Osteoblast (primary cell): ENCODE measurements around the gene PARD3. TPM values are rescaled to one million over a fixed set of nuclear protein-coding genes. Genes with fewer than 3 reads are reported as not detected.

Experiments
- DNase-seq: peaks from one replicate; pipeline ENCODE4 v3.0.0; 2011; ENCODE audit warnings: low spot score, mixed read lengths; ENCODE audit not compliant: insufficient read length; ENCODE audit errors: missing footprints
- H2AFZ ChIP-seq: 2 replicates; pipeline ENCODE4 v1.6.0; 2011; ENCODE audit warnings: mild to moderate bottlenecking, low read length
- H3K27ac ChIP-seq: 2 replicates; pipeline ENCODE4 v1.5.1; 2011; ENCODE audit warnings: mild to moderate bottlenecking, low read depth, low read length, moderate library complexity
- H3K27me3 ChIP-seq: 2 replicates; pipeline ENCODE4 v1.6.0; 2012; ENCODE audit warnings: mild to moderate bottlenecking, control low read depth, inconsistent platforms, low read length, moderate library complexity; ENCODE audit not compliant: insufficient read depth
- H3K36me3 ChIP-seq: 2 replicates; pipeline ENCODE4 v1.5.1; 2011; ENCODE audit warnings: mild to moderate bottlenecking, low read length, control low read depth, moderate library complexity; ENCODE audit not compliant: insufficient read depth
- H3K4me1 ChIP-seq: 2 replicates; pipeline ENCODE4 v1.5.1; 2011; ENCODE audit warnings: mild to moderate bottlenecking, low read length, control low read depth, moderate library complexity; ENCODE audit not compliant: insufficient read depth
- H3K4me2 ChIP-seq: 2 replicates; pipeline ENCODE4 v1.6.0; 2011; ENCODE audit warnings: mild to moderate bottlenecking, low read length; ENCODE audit not compliant: insufficient read depth
- H3K4me3 ChIP-seq: fragments of 200-600 bp; sonication (generic); 3 replicates; pipeline ENCODE4 v1.5.1; 2012; ENCODE audit warnings: mild to moderate bottlenecking, low read length, inconsistent platforms; ENCODE audit not compliant: insufficient read depth
- H3K79me2 ChIP-seq: 2 replicates; pipeline ENCODE4 v1.6.0; 2012; ENCODE audit warnings: mild to moderate bottlenecking, low read length, control low read depth, inconsistent platforms; ENCODE audit not compliant: insufficient read depth
- H3K9me3 ChIP-seq: 2 replicates; pipeline ENCODE4 v1.5.1; 2011; ENCODE audit warnings: low read depth, low read length, control low read depth
- H4K20me1 ChIP-seq: 2 replicates; pipeline ENCODE4 v1.6.0; 2012; ENCODE audit warnings: mild to moderate bottlenecking, low read length, control low read depth; ENCODE audit not compliant: insufficient read depth
- CTCF ChIP-seq: IDR thresholded peaks from 2 replicates; pipeline ENCODE4 v1.5.1; 2011; ENCODE audit warnings: mild to moderate bottlenecking, low read depth, low read length, moderate library complexity; ENCODE audit errors: extremely low read depth
- total RNA-seq: library from RNA; depleted of rRNA; stranded (reverse); fragments of >200 nt; gene quantifications from 2 replicates; pipeline ENCODE4 v1.2.3, GENCODE V29; 2012

The PARD3 gene
- total RNA-seq, 1 donor = 71.7 TPM

GRCh38 chr10:34825414-34825813 is 10.3 kb upstream of the PARD3 start:
- TF ChIP-seq CTCF = no peak
- Histone ChIP-seq H3K4me3 (no peak overlapping the region), H3K36me3 (no peaks in the 10 kb centered on the region), H3K4me1 (no peaks in the 10 kb centered on the region), H3K4me2 (no peak overlapping the region), H3K27ac (no peak overlapping the region), H3K79me2 (no peaks in the 10 kb centered on the region), H4K20me1 (no peaks in the 10 kb centered on the region), H3K9me3 (no peaks in the 10 kb centered on the region), H2AFZ (no peak overlapping the region), H3K27me3 (no peaks in the 10 kb centered on the region)
- DNase-seq = no peak

GRCh38 chr10:34824870-34825269 is 9.8 kb upstream of the PARD3 start:
- peak; percentile 39 for DNase-seq
- peak; percentile 29 for TF ChIP-seq CTCF
- no peaks in the 10 kb centered on the region for H3K79me2 ChIP-seq
- no peak overlapping the region for H2AFZ ChIP-seq
- H3K4me2 ChIP-seq = no peak overlapping the region
- H3K9me3 ChIP-seq = no peaks in the 10 kb centered on the region
- no peaks in the 10 kb centered on the region for H3K27me3 ChIP-seq
- no peak overlapping the region for H3K4me3 ChIP-seq
- no peaks in the 10 kb centered on the region for H3K36me3 ChIP-seq
- no peaks in the 10 kb centered on the region for H4K20me1 ChIP-seq
- no peaks in the 10 kb centered on the region for H3K4me1 ChIP-seq
- no peak overlapping the region for H3K27ac ChIP-seq

GRCh38 chr10:34821587-34822585 is 6.8 kb upstream of the PARD3 start:
- H3K4me3 ChIP-seq = no peak overlapping the region
- no peaks in the 10 kb centered on the region for H3K36me3 ChIP-seq
- H2AFZ ChIP-seq = no peak overlapping the region
- TF ChIP-seq CTCF = no peak
- no peaks in the 10 kb centered on the region for H3K9me3 ChIP-seq
- H3K4me2 ChIP-seq = no peak overlapping the region
- H4K20me1 ChIP-seq = no peaks in the 10 kb centered on the region
- no peaks in the 10 kb centered on the region for H3K27me3 ChIP-seq
- no peak for DNase-seq
- H3K27ac ChIP-seq = no peak overlapping the region
- H3K4me1 ChIP-seq = no peaks in the 10 kb centered on the region
- H3K79me2 ChIP-seq = no peaks in the 10 kb centered on the region

GRCh38 chr10:34817586-34817985 is 2.5 kb upstream of the PARD3 start:
- TF ChIP-seq CTCF = no peak
- Histone ChIP-seq H3K27me3 (no peaks in the 10 kb centered on the region), H3K4me3 (no peak overlapping the region), H2AFZ (no peak overlapping the region), H3K9me3 (no peaks in the 10 kb centered on the region), H4K20me1 (peaks cover 10% of the 10 kb centered on the region), H3K4me2 (no peak overlapping the region), H3K36me3 (no peaks in the 10 kb centered on the region), H3K79me2 (peaks cover 11% of the 10 kb centered on the region), H3K27ac (no peak overlapping the region), H3K4me1 (peaks cover 18% of the 10 kb centered on the region)
- DNase-seq = no peak
